ENCODE measurements around the gene CCDC78.
"Not testable (repeated sequence)": the region's sequence is repeated elsewhere in the genome, so short reads cannot be mapped to it uniquely, and the experiment has no call there.

CCDC78 gene

DNA sequence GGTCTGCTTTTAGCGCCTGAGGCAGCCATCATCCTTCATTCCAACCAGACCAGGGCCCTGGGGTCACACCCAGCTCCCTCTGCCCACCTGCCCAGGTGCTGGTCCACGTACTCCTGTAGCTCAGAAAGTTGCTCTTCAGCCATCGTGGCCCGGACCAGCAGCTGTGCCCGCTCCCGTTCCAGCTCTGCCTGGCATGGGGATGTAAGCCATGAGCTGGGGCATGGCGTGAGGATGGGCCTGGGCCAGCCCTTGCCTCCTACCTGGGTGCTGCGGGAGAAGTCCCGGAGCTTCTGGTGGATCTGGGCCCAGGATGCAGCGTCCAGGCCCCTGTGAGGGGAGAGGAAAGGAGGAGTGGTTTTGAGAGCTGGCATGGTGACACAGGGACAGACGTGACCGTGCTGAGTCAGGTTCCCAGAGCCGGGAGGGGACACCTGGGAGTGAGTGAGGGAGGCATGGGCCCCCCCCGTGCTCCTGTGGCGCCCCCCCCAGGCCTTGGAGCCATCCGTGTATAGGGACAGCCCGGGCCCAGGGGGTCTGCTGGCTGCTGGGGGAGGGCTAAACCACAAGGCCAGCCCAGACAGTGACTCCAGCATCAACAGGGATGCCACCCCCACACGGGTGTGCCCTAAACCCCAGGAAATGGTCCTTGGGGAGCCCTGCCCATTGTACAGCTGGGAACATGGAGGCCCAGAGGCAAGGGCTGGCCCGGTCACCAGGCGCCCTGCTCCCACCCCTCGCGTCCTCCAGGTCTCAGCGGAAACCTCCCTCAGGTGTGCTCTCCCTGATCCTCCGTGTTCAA, 3.2 kb downstream of the CCDC78 start:
- DNase-seq: no peak

DNA sequence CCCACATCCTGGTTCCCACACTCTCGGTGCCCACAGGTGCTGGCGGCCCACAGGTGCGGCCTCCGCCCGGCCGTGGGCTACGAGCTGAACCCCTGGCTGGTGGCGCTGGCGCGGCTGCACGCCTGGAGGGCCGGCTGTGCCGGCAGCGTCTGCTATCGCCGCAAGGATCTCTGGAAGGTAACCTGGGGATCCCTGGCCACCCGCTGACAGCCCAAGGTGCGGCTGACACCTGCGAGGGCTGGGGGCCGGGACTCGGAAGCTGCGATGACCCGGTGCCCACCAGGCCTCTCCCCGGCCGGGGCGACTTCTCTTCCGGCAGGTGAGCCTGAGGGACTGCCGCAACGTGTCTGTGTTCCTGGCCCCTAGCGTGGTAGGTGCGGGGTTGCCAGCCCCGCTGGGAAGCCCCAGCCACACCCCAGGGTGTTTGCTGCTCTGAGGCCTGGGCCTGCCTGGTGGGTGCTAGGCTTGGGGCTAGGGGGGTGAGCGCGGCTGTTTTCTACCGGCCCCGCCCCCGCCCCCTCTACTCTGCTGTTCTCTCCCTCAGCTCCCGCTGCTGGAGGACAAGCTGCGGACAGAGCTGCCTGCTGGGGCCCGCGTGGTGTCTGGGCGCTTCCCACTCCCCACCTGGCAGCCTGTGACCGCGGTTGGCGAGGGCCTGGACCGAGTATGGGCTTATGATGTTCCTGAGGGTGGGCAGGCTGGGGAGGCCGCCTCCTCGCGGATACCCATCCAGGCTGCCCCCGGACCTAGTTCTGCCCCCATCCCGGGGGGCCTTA, 4.3 kb downstream of the CCDC78 start:
- no peak for DNase-seq

DNA sequence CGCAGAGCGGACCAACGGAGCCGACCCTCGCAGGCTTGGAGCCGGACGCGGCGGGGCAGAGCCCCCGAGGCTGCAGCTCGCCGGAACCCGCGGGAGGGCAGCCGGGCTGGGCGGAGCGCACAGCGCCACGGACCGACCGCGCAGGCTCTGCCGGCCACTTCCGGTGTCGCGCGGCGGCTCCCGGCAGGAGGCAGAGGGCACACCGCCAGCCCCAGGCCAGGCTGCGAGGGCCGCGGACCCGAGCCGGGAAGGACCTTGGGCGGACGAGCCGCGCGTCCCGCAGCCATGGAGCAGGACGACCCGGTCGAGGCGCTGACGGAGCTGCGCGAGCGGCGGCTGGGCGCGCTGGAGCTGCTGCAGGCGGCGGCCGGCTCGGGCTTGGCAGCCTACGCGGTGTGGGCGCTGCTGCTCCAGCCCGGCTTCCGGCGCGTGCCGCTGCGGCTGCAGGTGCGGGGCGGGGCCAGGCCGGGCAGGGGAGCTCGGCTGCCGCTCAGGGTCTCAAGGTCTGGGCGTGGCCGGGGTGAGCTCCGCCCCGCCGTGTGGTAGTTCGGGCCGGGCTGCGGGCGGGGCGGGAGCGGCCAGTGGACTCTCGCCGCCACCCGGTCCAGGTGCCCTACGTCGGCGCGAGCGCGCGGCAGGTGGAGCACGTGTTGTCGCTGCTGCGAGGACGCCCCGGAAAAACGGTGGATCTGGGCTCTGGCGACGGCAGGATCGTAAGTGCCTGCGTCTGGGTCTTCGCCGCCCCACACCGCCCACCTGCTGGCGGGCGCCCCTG, 5.1 kb downstream of the CCDC78 start, which contains the start of gene ANTKMT:
Gene ANTKMT (plus strand): TSS at position 157 of the 775 bp plus-strand sequence. CDS start 129 bp downstream, at position 286.
- DNase-seq: peak; percentile 76

DNA sequence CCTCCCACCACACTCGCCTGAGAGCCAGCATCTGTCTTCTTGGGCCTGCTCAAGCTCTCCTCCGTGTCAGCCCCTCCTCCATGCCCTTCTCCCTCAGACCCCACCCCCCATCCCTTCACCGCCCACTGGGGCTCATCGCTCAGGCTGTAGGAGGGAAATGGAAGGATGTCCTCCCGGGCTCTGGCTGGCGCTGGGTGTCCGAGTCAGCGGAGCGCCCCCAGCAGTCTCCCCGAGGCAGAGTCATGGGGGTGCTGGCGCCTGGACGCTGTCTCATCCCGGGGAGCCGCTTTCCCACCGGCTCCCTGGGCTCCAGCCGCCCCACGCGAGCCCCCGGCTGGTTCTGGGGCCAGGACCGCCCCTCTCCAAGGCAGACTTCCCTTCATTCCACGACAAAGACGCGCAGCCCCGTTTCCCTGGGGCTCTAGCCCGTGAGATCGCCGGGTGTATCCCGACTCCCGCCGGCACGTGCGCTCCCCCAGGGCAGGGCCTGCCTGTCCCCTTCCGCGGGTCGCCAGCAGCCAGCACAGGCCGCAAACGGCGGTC, 5.7 kb downstream of the CCDC78 start:
- peak; percentile 74 for DNase-seq

DNA sequence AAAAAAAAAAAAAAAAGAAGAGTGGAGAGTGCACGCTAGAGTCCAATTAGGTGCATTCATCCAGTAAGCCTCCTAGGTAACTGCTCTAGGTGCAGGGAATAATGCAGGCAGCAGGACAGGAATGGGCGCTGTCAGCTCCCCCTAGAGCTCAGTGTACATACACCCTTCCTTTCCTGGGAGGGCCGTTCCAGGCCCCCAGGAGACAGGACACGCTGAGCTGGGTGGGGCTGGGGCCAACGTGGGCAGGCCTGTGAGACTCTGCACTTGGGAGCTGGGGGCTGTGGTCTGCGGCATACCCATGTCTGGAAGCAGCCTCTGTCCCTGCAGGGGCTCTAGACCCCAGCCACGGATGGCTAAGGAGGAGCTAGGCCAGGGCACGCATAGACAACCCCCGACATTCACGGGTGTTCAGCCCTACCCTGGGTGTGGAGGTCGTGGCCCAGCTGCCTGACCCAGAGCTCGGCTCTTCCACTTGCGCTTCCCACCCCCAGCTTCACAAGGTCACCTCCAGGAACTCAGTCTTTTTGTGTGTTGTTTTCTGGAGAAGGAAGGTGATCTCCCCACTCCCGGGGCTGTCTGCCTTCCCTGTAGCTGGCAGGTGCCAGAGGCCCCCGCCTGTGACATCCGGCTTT, 6.3 kb downstream of the CCDC78 start:
- DNase-seq: no peak

DNA sequence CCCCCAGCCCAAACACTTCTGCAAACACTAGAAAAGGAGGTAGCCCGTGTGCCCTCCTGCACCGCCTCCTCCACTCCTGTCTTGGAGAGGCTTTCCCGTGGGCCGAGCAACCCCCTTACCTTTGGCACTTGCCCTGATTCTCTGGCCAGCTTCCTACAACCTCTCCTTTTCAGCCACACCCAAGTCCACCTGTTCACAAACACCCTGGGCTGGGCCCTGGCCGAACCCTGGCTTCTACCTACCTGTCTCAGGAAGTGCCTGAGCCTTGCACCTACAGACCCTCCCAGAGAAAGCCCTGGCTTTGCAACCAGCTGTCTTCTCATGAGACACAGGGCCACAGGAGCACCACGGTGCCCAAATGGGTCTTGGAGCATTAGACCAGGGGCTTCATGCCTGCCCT, 7.3 kb downstream of the CCDC78 start:
- no peak for DNase-seq

DNA sequence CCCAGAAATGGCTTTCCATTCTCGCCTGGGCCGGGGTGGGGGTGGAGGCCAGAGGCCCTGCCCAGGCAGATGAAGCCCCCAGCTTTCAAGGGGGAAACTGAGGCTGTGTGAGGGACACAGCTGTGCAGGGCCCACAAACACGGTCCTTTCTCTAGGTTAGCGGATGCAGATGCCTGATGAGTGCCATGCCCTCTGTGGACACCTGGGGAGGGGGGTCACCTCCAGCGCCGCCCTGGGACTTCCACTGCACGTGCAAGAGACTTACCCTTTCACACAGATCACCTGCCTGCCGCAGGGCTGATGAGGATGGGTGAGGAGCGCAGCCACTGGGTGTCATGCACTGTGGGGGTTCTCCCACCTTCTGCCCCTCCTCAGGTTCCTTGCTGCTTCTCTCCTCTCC, 7.9 kb downstream of the CCDC78 start:
- no peak for DNase-seq

DNA sequence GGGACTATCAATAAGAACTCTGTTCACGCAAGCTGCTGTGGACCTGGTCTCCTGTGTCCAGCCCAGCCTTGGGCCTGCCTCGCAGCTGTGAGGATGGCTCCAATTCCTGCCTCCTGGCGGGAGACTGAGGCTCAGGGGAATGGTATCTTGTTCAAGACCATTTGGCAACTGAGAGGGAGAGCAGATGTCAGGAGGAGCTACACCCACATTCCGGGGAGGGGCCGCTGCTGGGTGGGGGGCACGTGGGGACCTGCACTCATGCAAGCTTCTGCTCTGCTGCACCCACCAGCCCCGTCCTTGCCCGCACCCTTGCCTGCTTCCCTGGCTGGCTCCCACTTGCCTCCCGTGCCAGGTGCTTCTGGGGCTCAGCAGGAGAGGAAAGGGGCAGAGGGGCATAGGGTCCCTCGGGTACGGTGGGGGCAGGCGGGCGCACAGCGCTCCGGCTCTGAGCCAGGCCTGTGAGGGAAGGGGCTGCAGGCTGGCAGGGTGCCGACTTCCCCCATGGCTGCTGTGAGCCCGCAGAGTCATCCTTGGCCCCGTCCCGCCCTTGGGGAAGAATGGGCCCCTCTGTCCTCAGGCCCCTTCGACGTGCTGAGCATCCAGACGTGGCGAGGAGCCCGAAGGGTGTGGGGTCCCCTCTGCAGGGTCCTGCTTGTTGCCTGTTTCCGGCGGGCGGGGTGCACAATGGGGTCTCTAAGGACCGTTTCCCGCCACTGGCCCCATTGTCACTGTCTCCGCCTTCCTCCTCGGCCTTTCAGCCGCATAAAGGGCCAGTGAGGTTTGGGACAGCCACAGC, 8.6 kb downstream of the CCDC78 start:
- no peak for DNase-seq

DNA sequence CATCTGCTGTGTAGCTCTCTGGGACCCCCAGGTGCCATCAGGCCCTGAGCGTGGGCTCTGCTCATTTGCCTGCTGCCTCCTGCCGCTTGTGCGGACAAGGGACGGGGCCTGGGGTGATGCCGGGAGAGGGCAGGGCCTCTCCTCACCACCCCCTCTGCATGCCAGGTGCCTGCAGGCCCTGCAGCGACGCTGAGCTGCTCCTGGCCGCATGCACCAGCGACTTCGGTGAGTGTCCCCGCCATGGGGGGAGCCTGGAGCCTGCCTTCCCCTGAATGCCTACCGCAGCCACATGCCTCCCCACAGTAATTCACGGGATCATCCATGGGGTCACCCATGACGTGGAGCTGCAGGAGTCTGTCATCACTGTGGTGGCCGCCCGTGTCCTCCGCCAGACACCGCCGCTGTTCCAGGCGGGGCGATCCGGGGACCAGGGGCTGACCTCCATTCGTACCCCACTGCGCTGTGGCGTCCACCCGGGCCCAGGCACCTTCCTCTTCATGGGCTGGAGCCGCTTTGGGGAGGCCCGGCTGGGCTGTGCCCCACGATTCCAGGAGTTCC, 9.4 kb downstream of the CCDC78 start:
- DNase-seq: no peak

DNA sequence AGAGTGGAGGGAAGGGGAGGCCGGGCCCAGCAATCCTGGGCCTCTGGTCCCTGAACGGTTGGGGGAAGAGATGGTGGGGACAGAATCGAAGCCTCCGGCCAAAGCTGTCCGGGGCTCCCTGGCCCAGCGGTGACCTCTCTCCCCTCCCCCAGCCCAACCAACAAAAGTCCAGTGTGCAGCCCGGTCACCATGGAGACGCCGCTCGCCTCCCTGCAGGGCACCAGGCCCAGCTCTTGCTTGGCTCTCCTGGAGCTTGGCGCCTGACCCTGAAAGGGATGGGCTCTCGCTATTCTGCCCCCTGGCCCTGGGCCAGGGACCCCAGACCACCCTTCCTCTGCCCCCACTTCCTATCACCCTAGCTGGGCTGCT, 10.1 kb downstream of the CCDC78 start:
- DNase-seq: no peak

DNA sequence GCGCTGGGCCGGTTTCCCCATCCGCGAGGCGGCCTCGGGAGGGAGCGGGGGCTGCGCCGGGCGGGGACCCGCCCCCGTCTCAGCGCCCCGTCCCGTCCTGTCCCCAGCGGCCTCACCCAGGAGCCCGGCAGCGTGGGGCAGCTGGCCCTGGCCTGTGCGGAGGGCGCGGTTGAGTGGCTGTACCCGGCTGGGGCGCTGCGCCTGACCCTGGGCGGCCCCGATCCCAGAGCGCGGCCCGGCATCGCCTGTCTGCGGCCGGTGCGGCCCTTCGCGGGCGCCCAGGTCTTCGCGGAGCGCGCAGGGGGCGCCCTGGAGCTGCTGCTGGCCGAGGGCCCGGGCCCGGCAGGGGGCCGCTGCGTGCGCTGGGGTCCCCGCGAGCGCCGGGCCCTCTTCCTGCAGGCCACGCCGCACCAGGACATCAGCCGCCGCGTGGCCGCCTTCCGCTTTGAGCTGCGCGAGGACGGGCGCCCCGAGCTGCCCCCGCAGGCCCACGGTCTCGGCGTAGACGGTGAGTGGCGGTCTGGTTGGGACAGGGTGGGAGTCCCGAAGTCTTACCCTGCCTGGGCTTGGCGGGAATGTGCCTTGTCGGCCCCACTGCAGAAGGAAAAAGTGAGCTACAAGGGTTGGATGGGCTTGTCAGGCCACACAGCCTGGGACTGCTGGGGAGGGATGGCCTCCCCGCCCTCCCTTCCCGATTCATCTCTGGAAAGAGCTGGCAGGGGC, 10.6 kb downstream of the CCDC78 start:
- no peak for DNase-seq

DNA sequence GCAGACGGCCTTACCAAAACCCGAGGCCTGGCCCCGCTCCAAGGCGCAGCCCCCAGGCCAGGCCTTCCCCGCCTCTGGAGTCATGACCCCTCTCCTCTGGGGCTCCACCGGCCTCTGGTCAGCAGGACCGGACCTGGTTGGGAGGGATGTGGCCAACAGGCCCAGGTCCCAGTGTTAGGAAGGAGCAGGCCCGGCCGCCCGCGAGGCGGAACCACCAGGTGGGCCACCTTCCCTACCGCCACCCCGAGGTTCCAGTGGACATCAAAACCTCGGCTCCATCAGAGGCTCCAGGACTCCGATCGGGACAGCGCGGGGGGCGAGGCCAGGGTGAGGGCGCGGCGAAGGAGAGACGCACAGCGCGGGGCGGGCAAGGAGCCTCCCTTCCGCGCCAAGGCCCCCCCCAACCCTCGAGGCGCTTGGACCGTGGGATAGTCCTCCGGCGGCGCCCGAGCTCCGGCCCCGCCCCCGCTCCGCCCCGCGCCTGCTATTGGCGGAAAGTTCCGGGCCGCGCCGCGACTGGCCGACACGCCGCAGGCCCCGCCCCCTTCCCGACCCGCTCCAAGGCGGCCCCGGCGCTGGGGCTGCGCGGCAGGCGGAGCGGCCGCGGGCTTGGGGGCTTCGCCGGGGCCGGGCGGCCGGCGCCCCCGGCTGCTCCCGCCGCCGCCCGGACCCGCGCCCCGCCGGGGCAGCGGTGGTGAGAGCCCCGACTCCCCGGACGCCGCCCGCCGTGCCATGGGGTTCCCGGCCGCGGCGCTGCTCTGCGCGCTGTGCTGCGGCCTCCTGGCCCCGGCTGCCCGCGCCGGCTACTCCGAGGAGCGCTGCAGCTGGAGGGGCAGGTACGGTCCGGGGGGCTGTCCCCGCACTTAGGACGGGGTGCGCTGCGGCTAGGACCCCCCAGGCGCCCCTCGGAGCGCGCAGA, 11.4 kb downstream of the CCDC78 start, which contains the start of gene METRN:
Gene METRN (plus strand): TSS at position 561 of the 919 bp plus-strand sequence. CDS start 172 bp downstream, at position 733.
- peak; percentile 33 for DNase-seq

DNA sequence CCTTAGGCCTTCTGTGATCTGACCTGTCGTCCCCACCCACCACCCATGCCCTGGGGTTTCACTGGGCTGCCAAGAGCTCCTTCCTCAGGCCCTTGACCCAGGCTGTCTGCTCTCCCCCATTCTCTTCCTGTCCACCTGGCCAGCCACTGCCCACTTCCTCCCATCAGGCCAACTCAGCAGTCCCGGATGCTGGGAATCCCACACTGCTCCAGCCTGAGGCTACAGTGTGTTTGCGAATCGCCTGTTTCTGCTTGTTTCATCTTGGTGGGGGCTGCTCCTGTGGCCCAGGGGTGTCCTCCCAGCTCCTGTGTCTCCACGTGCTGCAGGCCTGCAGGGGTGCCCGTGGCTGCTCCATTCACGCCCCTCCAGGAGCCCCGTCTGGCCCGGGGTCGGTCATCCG, 12.2 kb downstream of the CCDC78 start:
- no peak for DNase-seq

DNA sequence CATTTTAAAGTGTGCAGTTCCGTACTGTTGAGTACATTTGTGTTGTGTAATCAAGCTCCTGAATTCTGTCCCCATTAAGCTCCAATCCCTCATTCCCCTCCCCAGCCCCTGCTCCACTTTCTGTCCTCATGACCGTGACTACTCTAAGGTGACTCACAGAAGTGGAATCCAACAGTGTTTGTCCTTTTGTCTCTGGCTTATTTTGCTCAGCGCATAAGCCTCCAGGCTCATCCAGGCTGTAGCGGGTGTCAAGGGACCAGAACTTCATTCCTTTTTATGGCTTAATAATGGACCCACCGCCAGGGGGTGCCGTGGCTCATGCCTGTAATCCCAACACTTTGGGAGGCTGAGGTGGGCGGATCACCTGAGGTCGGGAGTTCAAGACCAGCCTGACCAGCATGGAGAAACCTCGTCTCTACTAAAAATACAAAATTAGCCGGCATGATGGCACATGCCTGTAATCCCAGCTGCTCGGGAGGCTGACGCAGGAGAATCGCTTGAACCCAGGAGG, 13.4 kb downstream of the CCDC78 start:
- DNase-seq: not testable (repeated sequence)

DNA sequence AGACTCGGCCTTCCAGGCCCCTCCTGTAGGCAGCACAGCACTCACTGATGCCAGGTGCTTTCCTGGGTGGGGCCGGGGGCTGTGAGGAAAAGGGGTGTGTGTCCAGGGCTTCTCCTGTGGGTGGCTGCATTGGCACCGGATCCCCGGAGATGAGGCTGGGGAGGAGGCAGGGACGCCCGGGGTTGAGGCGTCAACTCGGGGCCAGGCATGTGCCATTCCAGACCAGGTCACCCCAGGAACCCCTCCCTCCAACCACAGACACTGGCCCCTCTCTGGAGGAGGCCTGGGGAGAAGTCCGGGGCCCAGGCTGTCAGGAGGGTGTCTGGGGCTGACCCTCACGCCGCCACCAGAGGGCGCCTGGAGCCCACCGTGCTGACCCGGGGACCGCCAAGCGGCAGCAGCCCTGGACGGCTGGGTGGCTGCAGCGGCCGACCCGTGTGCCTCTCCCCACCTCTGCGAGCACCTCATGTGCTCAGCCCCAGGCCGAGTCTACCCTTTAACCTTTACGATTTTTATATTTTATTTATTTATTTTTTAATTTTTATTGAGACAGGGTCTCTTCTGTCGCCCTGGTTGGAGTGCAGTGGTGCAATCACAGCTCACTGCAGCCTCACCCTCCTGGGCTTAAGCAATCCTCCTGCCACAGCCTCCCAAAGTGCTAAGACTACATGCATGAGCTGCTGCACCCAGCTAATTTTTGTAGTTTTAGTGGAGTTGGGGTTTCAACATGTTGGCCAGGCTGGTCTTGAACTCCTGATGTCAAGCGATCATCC, 14.5 kb downstream of the CCDC78 start:
- no peak for DNase-seq

DNA sequence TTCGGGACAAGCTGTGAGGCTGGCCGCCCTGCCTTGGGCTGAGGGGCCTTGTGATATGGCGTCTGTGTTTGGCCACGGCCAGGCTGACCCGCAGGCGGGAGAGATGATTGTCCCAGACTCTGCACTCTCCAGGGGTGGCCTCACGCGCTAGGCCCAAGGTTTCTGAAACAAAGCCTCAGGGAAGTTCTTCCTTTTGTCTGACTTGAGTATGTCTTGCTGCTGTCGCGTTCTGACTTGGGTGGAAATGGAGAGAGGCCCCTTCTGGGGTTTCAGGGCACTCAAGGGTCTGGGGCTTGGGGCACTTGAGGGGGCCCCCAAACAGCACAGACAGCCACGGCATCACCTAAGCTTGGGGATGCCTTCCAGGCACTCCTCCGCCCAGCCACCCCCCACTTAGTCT, 15.2 kb downstream of the CCDC78 start:
- no peak for DNase-seq

DNA sequence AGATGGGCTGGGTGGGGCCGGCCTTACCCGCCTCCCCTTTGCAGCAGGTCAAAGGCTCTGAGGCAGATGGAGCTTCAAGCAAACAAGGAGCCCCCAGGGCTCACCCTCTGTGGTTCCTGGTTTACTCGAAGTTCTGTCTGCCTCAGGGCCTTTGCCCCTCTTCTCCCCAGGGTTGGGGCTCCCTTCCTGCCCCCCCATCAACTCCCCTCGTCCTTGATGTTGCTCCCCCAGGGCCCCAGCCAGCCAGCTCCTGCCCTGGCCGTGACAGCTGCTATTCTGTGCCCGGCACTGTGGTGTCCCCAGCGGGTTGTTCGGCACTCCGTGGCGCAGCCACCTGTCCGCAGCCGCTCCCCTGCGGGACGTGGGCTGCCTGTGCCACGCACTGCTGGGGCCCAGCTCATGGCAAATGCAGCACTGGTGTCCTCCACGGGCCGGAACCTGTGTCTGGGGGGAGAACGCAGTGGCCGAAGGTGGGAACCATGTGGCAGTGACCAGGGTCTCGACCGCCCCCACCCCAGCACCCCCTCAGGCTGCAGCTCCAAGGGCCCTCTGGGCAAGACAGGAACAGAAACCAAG, 15.7 kb downstream of the CCDC78 start:
- DNase-seq: no peak

Measured in NCI-H510A (cell line).